ENCODE data around the gene NTPCR. TPM values are rescaled to one million over a fixed set of nuclear protein-coding genes. Genes with fewer than 3 reads are reported as not detected.

NTPCR gene
- total RNA-seq, 3 donors from 2014 or later = 16.9 to 19.8 (median 18.3) TPM

GRCh38 chr1:232964601-232965000 lies 14.2 kb downstream of the NTPCR start:
- peaks cover 31% of the 10 kb centered on the region for H3K4me1 Mint-ChIP-seq (ENCODE audit: low read depth)
- no peak for ATAC-seq
- H3K4me3 Mint-ChIP-seq = no peak overlapping the region
- H3K36me3 Mint-ChIP-seq (ENCODE audit: insufficient read depth) = peaks cover 36% of the 10 kb centered on the region
- H3K9me3 Mint-ChIP-seq = no peaks in the 10 kb centered on the region
- DNase-seq = no peak
- no peaks in the 10 kb centered on the region for H3K27me3 Mint-ChIP-seq (ENCODE audit: low read depth)

GRCh38 chr1:232965124-232965911 lies 14.9 kb downstream of the NTPCR start:
- Mint-ChIP-seq H3K9me3 (no peaks in the 10 kb centered on the region), H3K4me3 (no peak overlapping the region), H3K4me1 (ENCODE audit: low read depth) (peaks cover 31% of the 10 kb centered on the region), H3K27me3 (ENCODE audit: low read depth) (no peaks in the 10 kb centered on the region), H3K36me3 (ENCODE audit: insufficient read depth) (peaks cover 42% of the 10 kb centered on the region)
- no peak for DNase-seq
- ATAC-seq = no peak

- Mint-ChIP-seq H3K36me3 (ENCODE audit: insufficient read depth) (peaks cover 42% of the 10 kb centered on the region), H3K9me3 (no peaks in the 10 kb centered on the region), H3K27me3 (ENCODE audit: low read depth) (no peaks in the 10 kb centered on the region), H3K4me3 (no peak overlapping the region), H3K4me1 (ENCODE audit: low read depth) (peaks cover 31% of the 10 kb centered on the region)
- no peak for DNase-seq
- no peak for ATAC-seq
Measured at GRCh38 chr1:232965912-232966217, 15.5 kb downstream of the NTPCR start.

- no peak overlapping the region for H3K4me3 Mint-ChIP-seq
- peaks cover 3% of the 10 kb centered on the region for H3K9me3 Mint-ChIP-seq
- H3K36me3 Mint-ChIP-seq (ENCODE audit: insufficient read depth) = peaks cover 47% of the 10 kb centered on the region
- ATAC-seq = no peak
- peaks cover 31% of the 10 kb centered on the region for H3K4me1 Mint-ChIP-seq (ENCODE audit: low read depth)
- no peaks in the 10 kb centered on the region for H3K27me3 Mint-ChIP-seq (ENCODE audit: low read depth)
- no peak for DNase-seq
Measured at GRCh38 chr1:232966663-232967062, 16.3 kb downstream of the NTPCR start.

GRCh38 chr1:232968391-232968790 lies 18.0 kb downstream of the NTPCR start:
- Mint-ChIP-seq H3K9me3 (peaks cover 16% of the 10 kb centered on the region), H3K4me3 (no peak overlapping the region), H3K36me3 (ENCODE audit: insufficient read depth) (peaks cover 56% of the 10 kb centered on the region), H3K27me3 (ENCODE audit: low read depth) (no peaks in the 10 kb centered on the region), H3K4me1 (ENCODE audit: low read depth) (peaks cover 17% of the 10 kb centered on the region)
- ATAC-seq = no peak
- no peak for DNase-seq

GRCh38 chr1:232968965-232969364 lies 18.6 kb downstream of the NTPCR start:
- Mint-ChIP-seq H3K4me1 (ENCODE audit: low read depth) (peaks cover 15% of the 10 kb centered on the region), H3K36me3 (ENCODE audit: insufficient read depth) (peaks cover 62% of the 10 kb centered on the region), H3K27me3 (ENCODE audit: low read depth) (no peaks in the 10 kb centered on the region), H3K9me3 (peaks cover 22% of the 10 kb centered on the region), H3K4me3 (no peak overlapping the region)
- DNase-seq = no peak
- no peak for ATAC-seq

GRCh38 chr1:232969799-232970198 lies 19.4 kb downstream of the NTPCR start:
- Mint-ChIP-seq H3K36me3 (ENCODE audit: insufficient read depth) (peaks cover 70% of the 10 kb centered on the region), H3K4me3 (no peak overlapping the region), H3K27me3 (ENCODE audit: low read depth) (no peaks in the 10 kb centered on the region), H3K4me1 (ENCODE audit: low read depth) (peaks cover 13% of the 10 kb centered on the region), H3K9me3 (peaks cover 26% of the 10 kb centered on the region)
- ATAC-seq (no peak), DNase-seq (no peak)

- ATAC-seq (no peak), DNase-seq (no peak)
- H3K4me1 Mint-ChIP-seq (ENCODE audit: low read depth) = peaks cover 10% of the 10 kb centered on the region
- H3K27me3 Mint-ChIP-seq (ENCODE audit: low read depth) = no peaks in the 10 kb centered on the region
- peaks cover 69% of the 10 kb centered on the region for H3K36me3 Mint-ChIP-seq (ENCODE audit: insufficient read depth)
- no peak overlapping the region for H3K4me3 Mint-ChIP-seq
- peaks cover 29% of the 10 kb centered on the region for H3K9me3 Mint-ChIP-seq
Measured at GRCh38 chr1:232970508-232970907, 20.1 kb downstream of the NTPCR start.

- no peak overlapping the region for H3K4me3 Mint-ChIP-seq
- no peaks in the 10 kb centered on the region for H3K27me3 Mint-ChIP-seq (ENCODE audit: low read depth)
- H3K9me3 Mint-ChIP-seq = peaks cover 29% of the 10 kb centered on the region
- H3K36me3 Mint-ChIP-seq (ENCODE audit: insufficient read depth) = peaks cover 68% of the 10 kb centered on the region
- no peak for ATAC-seq
- peaks cover 18% of the 10 kb centered on the region for H3K4me1 Mint-ChIP-seq (ENCODE audit: low read depth)
- DNase-seq = no peak
Measured at GRCh38 chr1:232973652-232974611, 23.5 kb downstream of the NTPCR start.

- Mint-ChIP-seq H3K4me1 (ENCODE audit: low read depth) (peaks cover 16% of the 10 kb centered on the region), H3K27me3 (ENCODE audit: low read depth) (no peaks in the 10 kb centered on the region), H3K4me3 (no peak overlapping the region), H3K36me3 (ENCODE audit: insufficient read depth) (peaks cover 59% of the 10 kb centered on the region), H3K9me3 (peaks cover 29% of the 10 kb centered on the region)
- ATAC-seq (no peak), DNase-seq (no peak)
Measured at GRCh38 chr1:232974971-232975370, 24.6 kb downstream of the NTPCR start.

- no peak for DNase-seq
- Mint-ChIP-seq H3K27me3 (ENCODE audit: low read depth) (no peaks in the 10 kb centered on the region), H3K36me3 (ENCODE audit: insufficient read depth) (peaks cover 37% of the 10 kb centered on the region), H3K4me1 (ENCODE audit: low read depth) (peaks cover 16% of the 10 kb centered on the region), H3K9me3 (peaks cover 15% of the 10 kb centered on the region), H3K4me3 (no peak overlapping the region)
- ATAC-seq = peak in 1 of 2 donors; percentile 46
Measured at GRCh38 chr1:232978091-232978634, 27.8 kb downstream of the NTPCR start.

- no peak for DNase-seq
- Mint-ChIP-seq H3K4me3 (no peak overlapping the region), H3K36me3 (ENCODE audit: insufficient read depth) (peaks cover 32% of the 10 kb centered on the region)
Measured at GRCh38 chr1:232978815-232979214, 28.4 kb downstream of the NTPCR start.

GRCh38 chr1:232979558-232979957 lies 29.1 kb downstream of the NTPCR start:
- H3K4me1 Mint-ChIP-seq (ENCODE audit: low read depth) = peaks cover 16% of the 10 kb centered on the region
- no peaks in the 10 kb centered on the region for H3K27me3 Mint-ChIP-seq (ENCODE audit: low read depth)
- peaks cover 4% of the 10 kb centered on the region for H3K9me3 Mint-ChIP-seq
- H3K36me3 Mint-ChIP-seq (ENCODE audit: insufficient read depth) = peaks cover 27% of the 10 kb centered on the region
- no peak overlapping the region for H3K4me3 Mint-ChIP-seq
- DNase-seq (no peak), ATAC-seq (no peak)

More at GRCh38 chr1:232978815-232979214, 28.4 kb downstream of the NTPCR start:
- Mint-ChIP-seq H3K4me1 (ENCODE audit: low read depth) (peaks cover 16% of the 10 kb centered on the region), H3K9me3 (peaks cover 9% of the 10 kb centered on the region), H3K27me3 (ENCODE audit: low read depth) (no peaks in the 10 kb centered on the region)
- ATAC-seq = no peak

GRCh38 chr1:232980355-232980978 lies 30.1 kb downstream of the NTPCR start:
- no peaks in the 10 kb centered on the region for H3K9me3 Mint-ChIP-seq
- DNase-seq (no peak), ATAC-seq (no peak)
- peaks cover 19% of the 10 kb centered on the region for H3K36me3 Mint-ChIP-seq (ENCODE audit: insufficient read depth)
- no peaks in the 10 kb centered on the region for H3K27me3 Mint-ChIP-seq (ENCODE audit: low read depth)
- H3K4me3 Mint-ChIP-seq = no peak overlapping the region
- H3K4me1 Mint-ChIP-seq (ENCODE audit: low read depth) = peaks cover 12% of the 10 kb centered on the region

All from activated T-cell treated with anti-CD3 and anti-CD28 coated beads, Interleukin-2, amount 50 U/mL, for 4 hours (primary cell).